HepG2 (cell line): Measurements from ENCODE around the gene SBK2. TPM values are rescaled to one million over a fixed set of nuclear protein-coding genes. Genes with fewer than 3 reads are reported as not detected.
A peak's percentile ranks its signal among the peaks of the same experiment; 100 is the strongest.

Source experiments
- AFF4 ChIP-seq: sonication (generic); formaldehyde crosslinking; IDR thresholded peaks from 2 replicates; pipeline ENCODE4 v1.4.0; 2020; ENCODE audit warnings: missing genetic modification reagents
- E2F2 ChIP-seq: sonication (generic); formaldehyde crosslinking; IDR thresholded peaks from 2 replicates; pipeline ENCODE4 v1.4.0; 2020; ENCODE audit warnings: missing genetic modification reagents, borderline replicate concordance
- GPN1 ChIP-seq: sonication (generic); formaldehyde crosslinking; IDR thresholded peaks from 2 replicates; pipeline ENCODE4 v1.5.1; 2020; ENCODE audit warnings: missing genetic modification reagents, borderline replicate concordance
- KDM5A ChIP-seq: fragments of 200-600 bp; sonication (generic); IDR thresholded peaks from 2 replicates; pipeline ENCODE4 v1.7.0; 2018; ENCODE audit warnings: antibody characterized with exemption, mild to moderate bottlenecking, low read length, borderline replicate concordance
- MAFF ChIP-seq: IDR thresholded peaks from 2 replicates; pipeline ENCODE4 v1.6.1; 2011; ENCODE audit warnings: low read depth, low read length, improper control_type of control experiment
- MAZ ChIP-seq, 2 experiments: sonication (generic) in 1 of 2; formaldehyde crosslinking in 1 of 2; IDR thresholded peaks; 2 replicates each; pipeline versions ENCODE4 v1.5.0 to v1.6.1; 2012 to 2020; ENCODE audit warnings: low read depth in 2 of 2, mild to moderate bottlenecking in 2 of 2, borderline replicate concordance in 1 of 2, improper control_type of control experiment in 1 of 2, low read length in 1 of 2, missing genetic modification reagents in 1 of 2, moderate library complexity in 1 of 2
- MLLT10 ChIP-seq: sonication (generic); formaldehyde crosslinking; IDR thresholded peaks from 2 replicates; pipeline ENCODE4 v1.4.0; 2020; ENCODE audit warnings: missing genetic modification reagents
- NFIB ChIP-seq: sonication (generic); formaldehyde crosslinking; IDR thresholded peaks from 2 replicates; pipeline ENCODE4 v1.9.0; 2021; ENCODE audit warnings: missing genetic modification reagents, mild to moderate bottlenecking, borderline replicate concordance
- SETDB1 ChIP-seq: sonication (generic); formaldehyde crosslinking; IDR thresholded peaks from 2 replicates; pipeline ENCODE4 v1.5.1; 2020; ENCODE audit warnings: missing genetic modification reagents, mild to moderate bottlenecking, borderline replicate concordance
- SOX13 ChIP-seq, 3 experiments: fragments of 450-650 bp in 1 of 3; sonication (generic) in 1 of 3; formaldehyde crosslinking in 1 of 3; IDR thresholded peaks in 2 of 3; conservative IDR thresholded peaks in 1 of 3; 2 replicates each; pipeline versions ENCODE4 v1.5.0 to v1.6.1; 2016 to 2020; ENCODE audit warnings: antibody characterized with exemption in 1 of 3, mild to moderate bottlenecking in 1 of 3, missing compliant biosample characterization in 1 of 3, missing genetic modification reagents in 1 of 3, moderate library complexity in 1 of 3
- SUZ12 ChIP-seq: fragments of 150-350 bp; IDR thresholded peaks from 2 replicates; pipeline ENCODE4 v1.6.1; 2014; ENCODE audit warnings: low read depth, low read length
- TBX2 ChIP-seq: sonication (generic); formaldehyde crosslinking; IDR thresholded peaks from 2 replicates; pipeline ENCODE4 v1.5.0; 2020; ENCODE audit warnings: missing genetic modification reagents, mild to moderate bottlenecking, borderline replicate concordance
- TFDP1 ChIP-seq: IDR thresholded peaks from 2 replicates; pipeline ENCODE4 v1.6.1; 2016; ENCODE audit warnings: missing compliant biosample characterization, missing genetic modification reagents, borderline replicate concordance
- ZNF207 ChIP-seq: fragments of 450-650 bp; IDR thresholded peaks from 2 replicates; pipeline ENCODE4 v1.6.1; 2016; ENCODE audit warnings: antibody characterized with exemption, borderline replicate concordance
- ZNF83 ChIP-seq: sonication (generic); formaldehyde crosslinking; IDR thresholded peaks from 2 replicates; pipeline ENCODE4 v1.4.0; 2020; ENCODE audit warnings: missing genetic modification reagents, mild to moderate bottlenecking, borderline replicate concordance
- ZSCAN22 ChIP-seq: sonication (generic); formaldehyde crosslinking; IDR thresholded peaks from 2 replicates; pipeline ENCODE4 v1.4.0; 2020; ENCODE audit warnings: mild to moderate bottlenecking, missing genetic modification reagents
- ZSCAN9 ChIP-seq: IDR thresholded peaks from 2 replicates; pipeline ENCODE4 v1.6.1; 2016; ENCODE audit warnings: borderline replicate concordance
- polyA plus RNA-seq, 8 experiments: library from polyadenylated mRNA; depleted of rRNA in 3 of 8; stranded (reverse) in 7 of 8; unstranded in 1 of 8; fragments of >200 nt; fragmentation: Illumina TruSeq in 4 of 8; extraction: Trizol in 4 of 8; gene quantifications; 2 replicates each; pipeline versions ENCODE4 v1.2.1 to v1.2.3, GENCODE V29; 2011 to 2016; ENCODE audit warnings: low read depth in 4 of 8, missing spikeins in 1 of 8, mixed read lengths in 1 of 8; ENCODE audit not compliant: insufficient read depth in 1 of 8
- total RNA-seq, 5 experiments: library from RNA; depleted of rRNA; stranded (reverse); fragments of >200 nt; fragmentation: Illumina TruSeq; extraction: Trizol; gene quantifications; 2 replicates each; pipeline ENCODE4 v1.2.3, GENCODE V29; 2016; ENCODE audit warnings: low read depth in 1 of 5
- TF ChIP-seq, protein P1 (sequence below): sonication (generic); formaldehyde crosslinking; IDR thresholded peaks from 2 replicates; pipeline ENCODE4 v1.4.0; 2020; ENCODE audit warnings: missing genetic modification reagents, borderline replicate concordance
- TF ChIP-seq, protein P2 (sequence below): sonication (generic); formaldehyde crosslinking; IDR thresholded peaks from 2 replicates; pipeline ENCODE4 v1.9.0; 2021; ENCODE audit warnings: missing genetic modification reagents, borderline replicate concordance

SBK2 gene
- total and polyA plus RNA-seq, 2 of the 13 experiments (the other 11 are each of a cell fraction or from before 2014, with no cell fraction given): 0.24 TPM; not detected in 1

- TF ChIP-seq, protein P1, sequence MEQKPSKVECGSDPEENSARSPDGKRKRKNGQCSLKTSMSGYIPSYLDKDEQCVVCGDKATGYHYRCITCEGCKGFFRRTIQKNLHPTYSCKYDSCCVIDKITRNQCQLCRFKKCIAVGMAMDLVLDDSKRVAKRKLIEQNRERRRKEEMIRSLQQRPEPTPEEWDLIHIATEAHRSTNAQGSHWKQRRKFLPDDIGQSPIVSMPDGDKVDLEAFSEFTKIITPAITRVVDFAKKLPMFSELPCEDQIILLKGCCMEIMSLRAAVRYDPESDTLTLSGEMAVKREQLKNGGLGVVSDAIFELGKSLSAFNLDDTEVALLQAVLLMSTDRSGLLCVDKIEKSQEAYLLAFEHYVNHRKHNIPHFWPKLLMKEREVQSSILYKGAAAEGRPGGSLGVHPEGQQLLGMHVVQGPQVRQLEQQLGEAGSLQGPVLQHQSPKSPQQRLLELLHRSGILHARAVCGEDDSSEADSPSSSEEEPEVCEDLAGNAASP (CRISPR knock-in tag): peak; percentile 69; the same call in 1 of the 2 replicates
- no peak for TF ChIP-seq GPN1 (CRISPR knock-in tag)
- no peak for TF ChIP-seq SETDB1 (CRISPR knock-in tag)
- no peak for TF ChIP-seq KDM5A
- no peak for TF ChIP-seq MLLT10 (CRISPR knock-in tag)
- TF ChIP-seq MAFF: no peak
- no peak for TF ChIP-seq ZSCAN22 (CRISPR knock-in tag)
- TF ChIP-seq E2F2 (CRISPR knock-in tag): no peak
- 0 out of 2 replicates have a peak, but pooled peaks have one; percentile 42 for TF ChIP-seq MAZ (IDR thresholded peaks at IDR 0.05; ENCODE audit: borderline replicate concordance, low read depth, low read length)
- TF ChIP-seq MAZ (CRISPR knock-in tag; IDR thresholded peaks at IDR 0.05; ENCODE audit: low read depth): no peak
- TF ChIP-seq AFF4 (CRISPR knock-in tag): no peak
- TF ChIP-seq ZNF83 (CRISPR knock-in tag): no peak
- peak; percentile 30; the same call in 1 of the 2 replicates for TF ChIP-seq TBX2 (CRISPR knock-in tag)
- TF ChIP-seq TFDP1: no peak
- TF ChIP-seq SOX13 (IDR thresholded peaks at IDR 0.05): no peak
- peak in 1 of 2 experiments; percentile 22; a peak in 1 of 4 replicates for TF ChIP-seq SOX13 (CRISPR knock-in tag; conservative IDR thresholded peaks at IDR 0.05 in 1 of 2, IDR thresholded peaks at IDR 0.05 in 1 of 2)
- no peak for TF ChIP-seq NFIB (CRISPR knock-in tag)
- TF ChIP-seq, protein P2, sequence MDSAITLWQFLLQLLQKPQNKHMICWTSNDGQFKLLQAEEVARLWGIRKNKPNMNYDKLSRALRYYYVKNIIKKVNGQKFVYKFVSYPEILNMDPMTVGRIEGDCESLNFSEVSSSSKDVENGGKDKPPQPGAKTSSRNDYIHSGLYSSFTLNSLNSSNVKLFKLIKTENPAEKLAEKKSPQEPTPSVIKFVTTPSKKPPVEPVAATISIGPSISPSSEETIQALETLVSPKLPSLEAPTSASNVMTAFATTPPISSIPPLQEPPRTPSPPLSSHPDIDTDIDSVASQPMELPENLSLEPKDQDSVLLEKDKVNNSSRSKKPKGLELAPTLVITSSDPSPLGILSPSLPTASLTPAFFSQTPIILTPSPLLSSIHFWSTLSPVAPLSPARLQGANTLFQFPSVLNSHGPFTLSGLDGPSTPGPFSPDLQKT (CRISPR knock-in tag): no peak
- no peak for TF ChIP-seq ZNF207
- TF ChIP-seq SUZ12: no peak
- no peak for TF ChIP-seq ZSCAN9 (CRISPR knock-in tag)
Observed at GRCh38 chr19:55544776-55545439, 8.0 kb upstream of the SBK2 start (continued).
